AG10803 (cell line): ENCODE data around the gene PARD3B.

Experiments
- DNase-seq: peaks from one replicate; pipeline ENCODE4 v3.0.0; 2010; ENCODE audit warnings: low read depth
- H3K4me3 ChIP-seq: 2 replicates; pipeline ENCODE4 v1.5.1; 2011; ENCODE audit warnings: mild to moderate bottlenecking, low read length, control low read depth
- CTCF ChIP-seq: conservative IDR thresholded peaks from 2 replicates; pipeline ENCODE4 v1.5.1; 2011; ENCODE audit warnings: mild to moderate bottlenecking, low read length, control low read depth, inconsistent platforms

PARD3B gene

GRCh38 chr2:204530464-204530805, 14.8 kb upstream of the PARD3B start:
- no peak overlapping the region for H3K4me3 ChIP-seq
- no peak for DNase-seq
- no peak for TF ChIP-seq CTCF

- peak; percentile 64 for DNase-seq
- H3K4me3 ChIP-seq: no peak overlapping the region
- no peak for TF ChIP-seq CTCF
Observed at GRCh38 chr2:204533629-204534370, 11.5 kb upstream of the PARD3B start.

GRCh38 chr2:204535356-204535755, 9.9 kb upstream of the PARD3B start:
- DNase-seq: no peak
- TF ChIP-seq CTCF: no peak
- no peak overlapping the region for H3K4me3 ChIP-seq

DNA sequence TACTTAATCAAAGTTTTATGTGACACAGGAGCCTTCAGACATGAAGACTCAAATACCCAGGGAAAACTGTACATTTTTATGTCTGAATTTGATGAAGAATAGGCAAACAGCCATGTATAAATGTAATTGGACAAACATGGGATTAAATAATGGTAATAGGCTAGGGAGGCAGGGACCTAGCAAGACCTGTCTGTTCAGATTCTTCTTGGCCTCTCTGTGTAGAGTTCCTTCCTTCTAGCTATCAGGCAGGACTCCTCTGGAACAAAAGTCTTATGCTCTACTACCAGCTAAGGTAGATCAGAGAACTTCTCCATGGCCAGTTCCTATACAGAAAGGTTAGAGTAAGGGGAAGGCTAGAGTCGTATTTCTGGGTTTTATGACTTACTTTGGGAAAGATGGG, 9.5 kb upstream of the PARD3B start:
- no peak overlapping the region for H3K4me3 ChIP-seq
- DNase-seq: no peak
- TF ChIP-seq CTCF: no peak

- H3K4me3 ChIP-seq: peak overlapping the region; percentile 18
- TF ChIP-seq CTCF: no peak
Observed at GRCh38 chr2:204538182-204539018, 6.9 kb upstream of the PARD3B start.

GRCh38 chr2:204539019-204539385, 6.3 kb upstream of the PARD3B start:
- H3K4me3 ChIP-seq: no peak overlapping the region
- no peak for DNase-seq
- TF ChIP-seq CTCF: no peak

More at GRCh38 chr2:204538182-204539018, 6.9 kb upstream of the PARD3B start:
- DNase-seq: peak; percentile 62

DNA sequence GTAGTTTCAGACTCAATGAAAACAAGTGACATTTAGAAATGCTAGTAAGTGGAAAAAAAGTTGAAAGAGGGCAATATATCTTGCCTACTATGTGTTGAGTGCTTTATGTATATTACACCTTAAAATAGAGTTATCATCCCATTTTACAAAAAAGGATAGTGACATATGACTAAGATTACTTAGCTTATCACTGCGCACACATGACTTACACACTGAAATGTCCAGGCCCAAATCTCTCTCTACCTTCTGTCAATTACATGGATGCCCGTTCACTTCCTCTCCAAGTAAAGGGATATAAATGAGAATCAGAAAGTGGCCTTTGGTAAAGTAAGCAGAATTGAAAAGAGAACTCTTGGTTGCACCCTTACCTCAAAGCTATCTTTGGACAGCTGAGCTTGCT, 3.6 kb upstream of the PARD3B start:
- no peak for DNase-seq
- H3K4me3 ChIP-seq: no peak overlapping the region
- TF ChIP-seq CTCF: no peak
